ENCODE data around the gene NSD2.
A peak's percentile ranks its signal among the peaks of the same experiment; 100 is the strongest.
"Not testable (repeated sequence)": the region's sequence is repeated elsewhere in the genome, so short reads cannot be mapped to it uniquely, and the experiment has no call there.

The NSD2 gene

DNA sequence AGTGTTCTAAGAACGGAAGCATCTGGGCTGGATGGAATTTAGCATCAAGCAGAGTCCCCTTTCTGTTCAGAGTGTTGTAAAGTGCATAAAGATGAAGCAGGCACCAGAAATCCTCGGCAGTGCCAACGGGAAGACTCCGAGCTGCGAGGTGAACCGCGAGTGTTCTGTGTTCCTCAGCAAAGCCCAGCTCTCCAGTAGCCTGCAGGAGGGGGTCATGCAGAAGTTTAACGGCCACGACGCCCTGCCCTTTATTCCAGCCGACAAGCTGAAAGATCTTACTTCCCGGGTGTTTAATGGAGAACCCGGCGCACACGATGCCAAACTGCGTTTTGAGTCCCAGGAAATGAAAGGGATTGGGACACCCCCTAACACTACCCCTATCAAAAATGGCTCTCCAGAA, 29.4 kb downstream of the NSD2 start:
- no peak for DNase-seq

- DNase-seq: no peak
Observed at GRCh38 chr4:1901127-1901526, 29.9 kb downstream of the NSD2 start.

GRCh38 chr4:1902243-1902642, 31.1 kb downstream of the NSD2 start:
- no peak for DNase-seq

- no peak for DNase-seq
Observed at GRCh38 chr4:1903035-1903434, 31.8 kb downstream of the NSD2 start.

- no peak for DNase-seq
Observed at GRCh38 chr4:1904042-1904441, 32.8 kb downstream of the NSD2 start.

- no peak for DNase-seq
Observed at GRCh38 chr4:1907848-1908525, 36.8 kb downstream of the NSD2 start.

- DNase-seq: not testable (repeated sequence)
Observed at GRCh38 chr4:1909696-1910095, 38.5 kb downstream of the NSD2 start.

DNA sequence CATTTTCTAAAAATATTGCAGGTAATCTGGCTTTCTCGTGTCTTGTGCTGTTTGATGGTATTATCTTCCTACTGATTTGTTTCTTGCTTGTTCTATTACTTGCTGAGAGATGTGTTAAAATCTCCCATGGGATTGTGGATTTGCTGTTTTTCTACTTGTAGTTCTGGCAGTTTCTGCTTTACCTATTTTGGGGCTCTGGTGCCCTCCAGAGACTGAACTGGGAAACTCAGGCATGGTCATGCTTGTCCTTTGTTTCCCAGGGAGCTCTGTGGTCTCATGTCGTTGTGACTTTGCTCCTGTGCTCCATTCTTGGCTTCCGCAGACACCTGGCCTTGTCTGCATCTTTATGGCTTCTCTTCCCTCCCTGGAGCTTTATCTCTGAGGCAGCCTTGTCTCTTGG, 39.5 kb downstream of the NSD2 start:
- DNase-seq: peak in 1 of 2 donors; percentile 47

DNA sequence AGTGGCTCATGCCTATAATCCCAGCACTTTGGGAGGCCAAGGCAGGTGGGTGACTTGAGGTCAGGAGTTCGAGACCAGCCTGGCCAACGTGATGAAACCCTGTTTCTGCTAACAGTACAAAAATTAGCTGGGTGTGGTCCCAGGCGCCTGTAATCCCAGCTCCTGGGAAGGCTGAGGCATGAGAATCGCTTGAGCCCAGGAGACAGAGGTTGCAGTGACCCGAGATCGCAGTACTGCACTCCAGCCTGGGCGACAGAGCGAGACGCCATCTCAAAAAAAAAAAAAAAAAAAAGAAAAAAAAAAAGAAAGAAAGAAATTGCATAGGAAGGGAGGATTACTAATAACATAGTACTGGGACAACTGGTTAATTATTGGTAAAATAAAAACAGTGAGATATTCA, 40.1 kb downstream of the NSD2 start:
- not testable (repeated sequence) for DNase-seq

DNA sequence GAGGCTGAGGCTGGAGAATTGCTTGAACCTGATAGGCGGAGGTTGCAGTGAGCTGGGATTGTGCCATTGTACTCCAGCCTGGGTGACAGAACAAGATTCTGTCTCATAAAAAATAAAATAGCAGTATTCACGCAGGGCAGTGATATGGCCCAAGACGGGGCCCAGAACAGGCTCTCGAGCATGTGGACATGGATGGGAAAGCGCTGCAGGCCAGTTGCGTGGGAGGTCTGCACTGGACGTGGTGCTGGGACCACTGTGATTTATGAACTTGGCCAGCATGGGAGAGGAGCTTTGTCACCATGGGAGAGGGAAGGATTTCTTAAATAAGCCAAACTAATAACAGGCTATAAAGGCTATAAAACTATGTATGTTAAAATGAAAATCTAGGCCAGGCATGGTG, 51.6 kb downstream of the NSD2 start:
- no peak for DNase-seq

DNA sequence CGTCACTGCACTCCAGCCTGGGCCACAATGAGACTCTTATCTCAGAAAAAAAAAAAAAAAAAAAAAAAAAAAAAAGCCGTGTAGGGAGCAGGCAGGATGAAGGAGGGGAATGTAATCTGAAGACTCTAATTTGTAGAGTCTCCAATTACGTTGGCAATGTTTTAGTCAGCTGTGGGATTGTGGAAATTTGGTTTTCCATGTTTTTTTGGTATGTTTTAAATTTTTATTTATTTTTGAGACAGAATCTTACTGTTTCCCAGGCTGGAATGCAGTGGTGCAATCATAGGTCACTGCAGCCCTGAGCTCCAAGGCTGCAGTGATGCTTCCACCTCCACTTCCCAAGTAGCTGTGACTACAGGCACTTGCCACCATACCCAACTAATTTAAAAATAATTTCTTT, 56.5 kb downstream of the NSD2 start:
- no peak for DNase-seq

GRCh38 chr4:1928356-1929239, 57.4 kb downstream of the NSD2 start:
- peak; percentile 41 to 78 for DNase-seq

DNA sequence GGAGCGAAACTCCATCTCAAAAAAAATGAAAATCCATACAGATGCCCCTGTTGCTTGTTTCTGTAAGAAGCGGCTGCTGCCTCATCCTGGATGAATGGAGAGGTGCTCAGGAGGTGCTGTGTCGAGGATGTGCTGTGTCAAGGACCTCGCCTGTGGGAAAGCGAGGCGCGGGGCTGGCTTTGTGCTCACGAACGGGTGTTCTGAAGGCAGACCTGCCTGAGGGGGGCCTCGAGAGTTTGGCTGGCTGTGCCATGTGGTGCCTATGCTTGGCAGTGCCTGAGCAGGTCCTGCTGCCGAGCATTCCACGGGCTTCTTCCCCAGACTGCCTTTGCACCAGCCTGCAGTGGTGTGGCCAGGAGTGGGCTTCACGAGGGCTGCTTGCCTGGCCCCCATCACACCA, 61.5 kb downstream of the NSD2 start:
- no peak for DNase-seq

DNA sequence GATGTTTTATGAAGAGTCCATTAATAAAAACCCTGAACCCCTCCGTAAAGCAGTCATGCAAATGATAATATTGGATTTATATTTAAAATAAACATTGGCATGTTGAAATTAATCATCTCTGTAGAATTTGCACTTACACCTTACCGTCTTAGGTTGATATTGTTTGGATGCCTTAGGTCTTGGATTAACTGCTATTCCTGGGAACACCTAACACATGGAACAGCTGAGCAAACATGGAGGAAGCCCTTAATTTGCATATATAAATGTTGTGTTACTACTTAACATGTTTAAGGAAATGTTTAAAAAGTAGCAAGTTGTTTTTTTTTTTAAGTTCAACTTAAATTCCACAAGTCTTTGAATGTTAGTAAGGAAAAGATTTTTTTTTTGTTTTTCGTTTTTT, 62.5 kb downstream of the NSD2 start:
- DNase-seq: no peak

GRCh38 chr4:1937550-1937949, 66.4 kb downstream of the NSD2 start:
- DNase-seq: no peak

- DNase-seq: peak; percentile 25
Observed at GRCh38 chr4:1938027-1938426, 66.8 kb downstream of the NSD2 start.

- no peak for DNase-seq
Observed at GRCh38 chr4:1939664-1940509, 68.7 kb downstream of the NSD2 start.

- no peak for DNase-seq
Observed at GRCh38 chr4:1940566-1940965, 69.4 kb downstream of the NSD2 start.

GRCh38 chr4:1943928-1944327, 72.7 kb downstream of the NSD2 start:
- DNase-seq: no peak

- DNase-seq: no peak
Observed at GRCh38 chr4:1945124-1945895, 74.1 kb downstream of the NSD2 start.

- DNase-seq: no peak
Observed at GRCh38 chr4:1945912-1946311, 74.7 kb downstream of the NSD2 start.

DNA sequence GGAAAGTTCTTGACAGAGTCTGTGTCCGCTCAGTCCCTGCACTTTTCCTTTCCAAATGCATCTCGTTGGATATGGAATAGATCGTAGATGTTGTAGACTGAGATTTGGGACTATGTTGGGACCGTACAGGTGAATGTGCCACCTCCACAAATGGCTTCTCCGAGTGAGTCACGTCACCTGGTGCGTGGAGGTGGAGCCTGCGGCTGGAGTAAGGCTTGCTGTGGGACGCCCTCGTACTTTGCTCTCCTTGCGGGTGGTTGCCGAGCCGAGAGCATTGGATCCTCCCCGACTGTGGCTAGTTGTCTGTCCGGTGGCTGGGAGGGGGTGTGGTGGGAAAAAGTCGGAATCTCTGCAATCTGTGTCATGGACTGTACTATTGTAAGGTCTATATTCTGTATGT, 77.0 kb downstream of the NSD2 start:
- no peak for DNase-seq
